HG03097 (cell line): ENCODE measurements around the gene DHPS.
"Not testable (repeated sequence)": the region's sequence is repeated elsewhere in the genome, so short reads cannot be mapped to it uniquely, and the experiment has no call there.

ENCODE experiments used
- ATAC-seq: cut with Tn5 transposase; IDR thresholded peaks from one replicate; pipeline ENCODE4 v1.9.1; 2021; ENCODE audit not compliant: unreplicated experiment, low FRiP score

DHPS gene

GRCh38 chr19:12647490-12648071 is 34.1 kb downstream of the DHPS start:
- no peak for ATAC-seq

GRCh38 chr19:12647047-12647446 is 34.6 kb downstream of the DHPS start:
- no peak for ATAC-seq

- ATAC-seq: no peak
These were observed 35.1 kb downstream of the DHPS start for GRCh38 chr19:12646551-12646950.

GRCh38 chr19:12643716-12644115 is 38.0 kb downstream of the DHPS start:
- ATAC-seq: not testable (repeated sequence)

GRCh38 chr19:12642506-12642905 is 39.2 kb downstream of the DHPS start:
- no peak for ATAC-seq

GRCh38 chr19:12641456-12641855 is 40.2 kb downstream of the DHPS start:
- no peak for ATAC-seq

GRCh38 chr19:12639901-12640613 is 41.6 kb downstream of the DHPS start:
- no peak for ATAC-seq

- ATAC-seq: no peak
These were observed 43.0 kb downstream of the DHPS start for GRCh38 chr19:12638611-12639182.

GRCh38 chr19:12636631-12637030 is 45.0 kb downstream of the DHPS start:
- no peak for ATAC-seq

- ATAC-seq: no peak
These were observed 52.5 kb downstream of the DHPS start for GRCh38 chr19:12629215-12629614.

GRCh38 chr19:12628040-12629022 is 53.3 kb downstream of the DHPS start:
- no peak for ATAC-seq

GRCh38 chr19:12626958-12627357 is 54.7 kb downstream of the DHPS start:
- no peak for ATAC-seq
